Lower lobe of right lung (tissue), 2 donors: Measurements from ENCODE around the gene SMAD5. TPM values are rescaled to one million over a fixed set of nuclear protein-coding genes. Genes with fewer than 3 reads are reported as not detected.

Source experiments
- ATAC-seq, 2 donors: fragments of 200-7000 bp; cut with Tn5 transposase; one replicate each; pipeline ENCODE4 v1.9.1; 2020 to 2022; ENCODE audit warnings: mild to moderate bottlenecking in 2 of 2, moderate library complexity in 2 of 2
- DNase-seq: peaks from one replicate; pipeline ENCODE4 v3.0.0-alpha.2; 2020
- H3K27ac ChIP-seq: fragments of 200-600 bp; one replicate; pipeline ENCODE4 v1.8.0; 2022
- H3K27me3 ChIP-seq: fragments of 200-600 bp; one replicate; pipeline ENCODE4 v1.8.0; 2022; ENCODE audit warnings: low read depth
- H3K36me3 ChIP-seq: fragments of 200-600 bp; one replicate; pipeline ENCODE4 v1.8.0; 2022; ENCODE audit warnings: mild to moderate bottlenecking
- H3K4me1 ChIP-seq: fragments of 200-600 bp; one replicate; pipeline ENCODE4 v1.8.0; 2022
- H3K4me3 ChIP-seq: fragments of 200-600 bp; one replicate; pipeline ENCODE4 v1.8.0; 2022; ENCODE audit warnings: mild to moderate bottlenecking
- H3K9me3 ChIP-seq: fragments of 200-600 bp; one replicate; pipeline ENCODE4 v1.8.0; 2022
- CTCF ChIP-seq: fragments of 200-600 bp; IDR thresholded peaks from one replicate; pipeline ENCODE4 v1.8.0; 2022; ENCODE audit warnings: antibody characterized with exemption, mild to moderate bottlenecking
- intact Hi-C: fragments of 100-400 bp; cut with DNase I; formaldehyde crosslinking; loops from one replicate; pipeline ENCODE4 v1.11.0; 2022
- total RNA-seq: library from RNA; stranded (reverse); fragmentation: NEBNext Ultra II Directional; extraction: Animal tissue kit (Norgen Biotek cat#: 25700); gene quantifications from one replicate; pipeline ENCODE4 v1.2.1, GENCODE V29; 2021
- donor health status: DM: no; HTN: yes; CAD: no; lungs with severe emphysema.

The SMAD5 gene
- total RNA-seq, 1 donor from 2014 or later, result 61.9 TPM

GRCh38 chr5:136192526-136193321, 60.1 kb downstream of the SMAD5 start, which contains the start of gene SMIM32:
Gene SMIM32 (minus strand): TSS chr5:136193162. CDS start chr5:136192524, 638 bp downstream.
- H3K36me3 ChIP-seq, result no peaks in the 10 kb centered on the region
- peaks cover 55% of the 10 kb centered on the region for H3K27me3 ChIP-seq
- H3K27ac ChIP-seq, result no peak within 1 kb of the TSS
- no peak for TF ChIP-seq CTCF
- DNase-seq, result no peak
- intact Hi-C loops, result no loop called here
- peak; percentile 18 to 43 for ATAC-seq
- no peaks in the 10 kb centered on the region for H3K9me3 ChIP-seq
- H3K4me1 ChIP-seq, result peaks cover 18% of the 10 kb centered on the region
- peak within 1 kb of the TSS; percentile 38 for H3K4me3 ChIP-seq

- H3K9me3 ChIP-seq, result no peaks in the 10 kb centered on the region
- TF ChIP-seq CTCF, result no peak
- peak overlapping the region; percentile 38 for H3K4me3 ChIP-seq
- ATAC-seq (peak in 1 of 2 donors; percentile 11), DNase-seq (no peak)
- H3K4me1 ChIP-seq, result peaks cover 18% of the 10 kb centered on the region
- intact Hi-C loops, result no loop called here
- peaks cover 55% of the 10 kb centered on the region for H3K27me3 ChIP-seq
- no peaks in the 10 kb centered on the region for H3K36me3 ChIP-seq
- no peak overlapping the region for H3K27ac ChIP-seq
Measured at GRCh38 chr5:136193322-136193935, 60.8 kb downstream of the SMAD5 start.

- H3K4me1 ChIP-seq, result peaks cover 18% of the 10 kb centered on the region
- TF ChIP-seq CTCF, result no peak
- no peaks in the 10 kb centered on the region for H3K9me3 ChIP-seq
- intact Hi-C loops, result no loop called here
- DNase-seq, result no peak
- H3K36me3 ChIP-seq, result no peaks in the 10 kb centered on the region
- no peak for ATAC-seq
- no peak overlapping the region for H3K4me3 ChIP-seq
- H3K27ac ChIP-seq, result no peak overlapping the region
- peaks cover 55% of the 10 kb centered on the region for H3K27me3 ChIP-seq
Measured at GRCh38 chr5:136194576-136194975, 61.9 kb downstream of the SMAD5 start.

- Histone ChIP-seq H3K36me3 (no peaks in the 10 kb centered on the region), H3K27me3 (peaks cover 52% of the 10 kb centered on the region), H3K4me3 (no peak overlapping the region), H3K9me3 (no peaks in the 10 kb centered on the region), H3K27ac (no peak overlapping the region), H3K4me1 (peaks cover 17% of the 10 kb centered on the region)
- ATAC-seq (no peak), DNase-seq (no peak)
- intact Hi-C loops, result no loop called here
- TF ChIP-seq CTCF, result no peak
Measured at GRCh38 chr5:136195971-136196820, 63.6 kb downstream of the SMAD5 start.

GRCh38 chr5:136197462-136198142, 65.0 kb downstream of the SMAD5 start:
- peaks cover 3% of the 10 kb centered on the region for H3K4me1 ChIP-seq
- intact Hi-C loops, result no loop called here
- ATAC-seq (no peak), DNase-seq (no peak)
- no peak overlapping the region for H3K27ac ChIP-seq
- no peak overlapping the region for H3K4me3 ChIP-seq
- H3K27me3 ChIP-seq, result peaks cover 38% of the 10 kb centered on the region
- no peaks in the 10 kb centered on the region for H3K36me3 ChIP-seq
- no peak for TF ChIP-seq CTCF
- H3K9me3 ChIP-seq, result no peaks in the 10 kb centered on the region
